GM18520 (cell line): Measurements from ENCODE around the gene SRC.

Experiments used
- ATAC-seq: cut with Tn5 transposase; IDR thresholded peaks from one replicate; pipeline ENCODE4 v1.9.1; 2021; ENCODE audit not compliant: unreplicated experiment

The SRC gene

GRCh38 chr20:37314617-37315016 is 31.3 kb upstream of the SRC start:
- ATAC-seq, result no peak

- no peak for ATAC-seq
Measured at GRCh38 chr20:37315021-37315451, 30.9 kb upstream of the SRC start.

GRCh38 chr20:37315452-37316110 is 30.4 kb upstream of the SRC start:
- ATAC-seq, result peak; percentile 63

GRCh38 chr20:37316116-37316774 is 29.7 kb upstream of the SRC start:
- ATAC-seq, result no peak

GRCh38 chr20:37316775-37317170 is 29.2 kb upstream of the SRC start:
- no peak for ATAC-seq

- ATAC-seq, result no peak
Measured at GRCh38 chr20:37317316-37317715, 28.6 kb upstream of the SRC start.

GRCh38 chr20:37317994-37318640 is 27.8 kb upstream of the SRC start:
- ATAC-seq, result no peak

GRCh38 chr20:37319151-37319671 is 26.7 kb upstream of the SRC start:
- no peak for ATAC-seq

GRCh38 chr20:37323985-37324384 is 22.0 kb upstream of the SRC start:
- ATAC-seq, result no peak

- no peak for ATAC-seq
Measured at GRCh38 chr20:37325206-37325605, 20.7 kb upstream of the SRC start.

GRCh38 chr20:37326666-37327065 is 19.3 kb upstream of the SRC start:
- ATAC-seq, result no peak

GRCh38 chr20:37327748-37328147 is 18.2 kb upstream of the SRC start:
- no peak for ATAC-seq

- no peak for ATAC-seq
Measured at GRCh38 chr20:37328149-37328945, 17.6 kb upstream of the SRC start.

- no peak for ATAC-seq
Measured at GRCh38 chr20:37329481-37330165, 16.3 kb upstream of the SRC start.

- no peak for ATAC-seq
Measured at GRCh38 chr20:37330316-37330715, 15.6 kb upstream of the SRC start.

- ATAC-seq, result no peak
Measured at GRCh38 chr20:37331060-37331857, 14.7 kb upstream of the SRC start.

GRCh38 chr20:37333130-37333847 is 12.7 kb upstream of the SRC start:
- ATAC-seq, result no peak

GRCh38 chr20:37333848-37334318 is 12.1 kb upstream of the SRC start:
- no peak for ATAC-seq

GRCh38 chr20:37334450-37334849 is 11.5 kb upstream of the SRC start:
- no peak for ATAC-seq
